Nucleus accumbens (tissue), 56 donors: Measurements from ENCODE around the gene ELMO3.

ENCODE experiments used
- DNase-seq, 56 donors: peaks; one replicate each; lab custom pipeline; 2025; lab: John Stamatoyannopoulos, UW

The ELMO3 gene

DNA sequence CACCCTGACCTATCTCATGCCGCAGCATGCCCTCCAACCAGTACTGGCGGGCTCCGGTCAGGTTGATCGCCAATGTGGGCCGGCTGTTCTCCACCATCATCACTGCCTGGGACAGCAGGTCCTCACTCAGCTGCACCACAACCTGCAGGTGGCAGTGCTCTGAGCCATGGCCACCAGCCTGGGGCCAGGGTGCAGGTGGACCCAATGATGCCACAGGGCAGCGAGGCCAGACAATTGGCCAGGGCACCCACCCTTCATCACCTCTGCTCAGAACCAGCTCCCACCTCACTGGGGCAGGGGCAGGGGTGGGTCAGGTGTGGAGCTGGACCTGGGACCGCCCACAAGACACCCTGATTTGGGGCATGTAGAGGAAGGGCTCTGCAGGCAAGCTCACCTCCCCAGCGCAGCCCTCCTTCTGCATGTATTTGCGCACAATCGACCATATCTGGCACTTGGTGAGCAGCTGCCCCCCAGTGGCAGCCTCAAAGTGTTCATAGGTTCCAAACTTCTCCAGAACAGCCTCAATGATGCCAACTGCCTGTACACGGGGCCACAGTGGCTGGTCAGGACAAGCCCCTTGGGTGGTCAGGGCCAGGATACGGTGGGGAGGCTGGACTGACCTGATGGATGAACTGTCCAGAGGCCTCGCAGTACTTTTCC lies 19.4 kb upstream of the ELMO3 start:
- DNase-seq, result no peak

GRCh38 chr16:67180166-67180565 lies 18.8 kb upstream of the ELMO3 start:
- DNase-seq, result no peak

- no peak for DNase-seq
Measured at GRCh38 chr16:67181346-67181745, 17.6 kb upstream of the ELMO3 start.

DNA sequence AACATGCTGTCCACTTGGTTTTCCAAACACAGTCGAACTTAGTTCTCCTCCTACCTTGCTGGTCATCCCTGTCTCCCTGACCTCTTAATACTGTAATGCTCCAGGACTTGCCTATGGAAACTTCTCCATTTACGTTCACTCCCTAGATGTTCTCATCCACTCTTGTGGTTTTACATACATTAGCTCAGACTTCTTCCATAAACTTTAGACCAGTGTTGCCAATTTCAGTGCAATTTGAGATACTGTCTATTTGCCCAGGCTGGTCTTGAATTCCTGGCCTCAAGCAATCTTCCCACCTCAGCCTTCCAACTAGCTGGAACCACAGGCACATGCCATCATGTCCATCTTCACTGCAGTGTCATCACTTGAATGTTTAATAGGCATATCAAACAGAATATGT lies 16.6 kb upstream of the ELMO3 start:
- no peak for DNase-seq

DNA sequence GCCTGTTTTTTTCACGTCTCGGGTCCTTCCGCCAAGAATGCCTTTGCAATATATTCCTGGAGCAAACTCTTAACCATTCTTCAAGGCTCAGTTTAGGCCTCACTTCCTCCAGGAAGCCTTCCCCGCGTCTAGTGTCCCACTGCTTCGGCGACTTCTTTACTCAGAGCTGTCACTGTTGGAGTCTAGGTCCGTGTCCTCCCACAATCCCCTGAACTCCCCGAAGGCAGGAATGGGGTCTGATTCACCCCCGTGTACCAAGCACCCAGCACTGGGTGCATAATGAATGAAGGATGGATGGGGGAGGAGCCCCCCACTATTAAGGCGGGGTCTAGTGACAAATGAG lies 15.7 kb upstream of the ELMO3 start:
- DNase-seq, result no peak

GRCh38 chr16:67183627-67184452 lies 15.1 kb upstream of the ELMO3 start, which contains the start of gene MATCAP1:
Gene MATCAP1, minus strand, starts transcription at chr16:67183963. Its CDS starts 3,353 bp downstream, at chr16:67180610.
- DNase-seq, result peak; percentile 79 to 97 (median 93)

DNA sequence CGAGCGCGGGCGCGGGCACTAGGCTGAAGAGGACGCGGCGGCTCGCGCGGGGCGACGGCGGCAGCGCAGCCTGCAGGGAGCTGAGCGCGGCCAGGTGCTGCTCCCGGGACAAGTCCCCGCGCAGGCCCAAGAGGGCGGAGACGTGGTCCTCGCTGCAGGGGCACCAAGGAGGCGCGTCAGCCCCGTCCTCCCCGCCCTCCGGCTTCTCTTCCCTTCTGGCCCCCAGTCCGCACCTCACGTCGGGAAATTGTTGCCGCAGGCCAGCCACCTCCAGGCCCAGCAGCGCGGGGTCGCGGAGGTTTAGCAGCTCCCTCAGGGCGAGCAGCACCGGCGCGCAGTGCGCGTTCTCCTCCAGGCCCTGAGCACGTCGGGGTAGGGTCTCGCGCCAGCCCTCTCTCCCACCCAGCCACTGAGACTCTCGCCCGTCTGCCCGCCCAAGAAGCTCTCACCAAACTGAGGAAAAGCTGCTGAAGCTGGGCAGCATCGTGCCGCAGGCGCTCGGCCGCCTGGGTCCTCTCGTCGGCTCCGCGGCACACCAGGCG lies 14.4 kb upstream of the ELMO3 start:
- DNase-seq, result peak in 1 of 56 donors; percentile 75

DNA sequence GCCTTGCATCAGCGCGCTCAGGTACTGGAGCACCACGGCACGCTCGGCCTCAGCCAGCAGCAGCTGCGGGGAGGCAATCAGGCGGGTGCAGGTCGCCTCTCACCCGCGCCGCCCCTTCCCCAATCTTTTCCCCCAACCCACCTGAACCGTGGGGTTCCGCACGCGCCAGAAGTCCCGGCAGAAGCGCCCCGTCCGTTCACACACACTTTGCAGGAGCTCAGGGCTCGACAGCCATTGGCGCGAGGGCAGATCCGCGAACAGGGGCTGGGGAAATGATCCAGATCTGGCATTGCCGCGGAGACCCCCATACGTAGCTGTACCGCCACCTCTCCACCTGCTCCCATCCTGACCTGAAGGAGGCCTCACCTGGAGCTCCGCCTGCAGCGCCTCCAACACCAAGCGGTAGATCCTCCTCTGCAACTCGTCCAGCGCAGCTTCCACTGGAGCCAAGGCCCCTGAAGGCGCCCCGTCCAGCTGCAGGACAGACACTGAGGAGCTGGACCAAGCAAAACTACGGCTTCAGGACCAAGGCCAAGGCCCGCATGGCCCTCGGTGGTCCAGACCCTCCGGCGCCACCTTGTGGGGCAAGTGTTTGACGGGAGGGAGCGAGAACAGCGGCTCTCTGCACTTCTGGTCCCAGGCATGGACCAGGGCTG lies 13.8 kb upstream of the ELMO3 start:
- DNase-seq, result peak in 52 of 56 donors; percentile 14 to 91 (median 64)

DNA sequence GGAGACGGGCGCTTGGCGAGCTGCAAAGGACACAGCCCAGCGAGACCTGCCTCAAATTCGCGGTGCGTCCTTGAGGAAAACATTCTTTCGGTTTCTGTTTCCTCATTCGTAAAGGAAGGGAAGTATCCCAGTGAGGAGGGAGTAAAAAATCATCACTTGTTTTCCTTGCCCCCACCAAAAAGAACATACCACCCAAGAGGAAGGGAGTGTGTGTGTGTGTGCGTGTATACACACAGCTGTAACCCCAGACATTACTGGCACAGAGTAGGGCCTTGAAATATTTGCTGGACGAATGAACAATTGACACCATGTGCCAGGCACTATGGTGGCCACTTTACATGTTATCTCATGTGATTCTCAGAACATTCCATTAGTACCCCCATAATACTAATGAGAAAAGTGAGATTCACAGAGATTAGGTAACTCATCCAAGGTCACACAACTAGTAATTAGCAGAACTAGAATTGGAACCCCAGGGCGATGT lies 13.2 kb upstream of the ELMO3 start:
- DNase-seq, result no peak

DNA sequence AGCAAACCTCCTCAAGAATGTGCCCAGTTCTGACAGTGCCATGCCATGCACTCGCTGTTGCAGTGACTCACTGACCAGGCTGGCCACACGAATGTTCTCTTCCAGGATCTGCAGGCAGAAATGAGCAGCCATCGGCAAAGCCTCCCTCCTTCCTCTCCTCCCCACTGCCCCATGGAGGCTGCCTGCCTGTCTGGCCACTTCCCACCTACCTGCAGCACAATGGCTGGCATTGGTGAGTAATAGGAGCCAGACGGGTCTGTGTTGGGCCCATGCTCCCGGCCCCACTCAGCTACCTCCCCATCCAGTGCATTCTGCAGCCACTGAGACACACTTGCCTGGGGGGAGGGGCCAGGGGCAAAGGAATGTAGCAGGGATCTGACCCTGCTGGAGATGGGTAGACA lies 12.4 kb upstream of the ELMO3 start:
- no peak for DNase-seq

DNA sequence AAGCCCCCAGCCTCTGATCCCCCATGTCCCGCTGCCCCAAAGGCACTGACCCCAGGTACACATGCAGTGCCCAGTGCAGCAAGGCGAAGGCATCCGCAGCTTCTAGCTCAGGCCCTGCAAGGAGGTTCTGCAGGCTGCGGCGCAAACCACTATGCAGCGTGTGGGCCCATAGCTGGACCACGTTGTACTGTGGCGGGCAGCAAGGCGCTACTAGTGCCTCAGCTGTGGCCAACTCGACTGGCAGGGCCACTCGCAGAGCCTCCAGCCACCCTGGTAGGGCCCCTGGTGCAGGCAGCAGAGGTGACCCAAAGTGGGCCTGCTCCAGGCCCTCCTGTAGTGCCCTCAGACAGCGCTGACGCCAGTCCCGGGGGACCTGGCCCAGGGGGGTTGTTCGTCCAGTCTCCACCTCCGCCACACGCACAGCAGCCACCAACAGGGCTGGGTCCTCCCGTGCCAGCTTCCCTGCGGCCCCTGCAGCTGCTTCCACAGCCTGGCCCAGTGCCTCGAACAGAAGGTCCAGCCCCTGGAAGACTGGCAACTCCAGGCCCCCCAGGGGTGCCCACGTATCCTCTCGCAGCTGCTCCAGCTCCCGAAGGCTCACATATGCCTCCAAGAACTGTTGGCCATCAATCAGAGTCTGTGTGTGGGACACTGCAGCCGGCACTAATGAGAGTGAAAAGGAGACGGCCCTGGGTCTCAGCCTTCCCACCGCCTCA lies 11.6 kb upstream of the ELMO3 start:
- DNase-seq, result no peak

GRCh38 chr16:67188323-67188722 lies 10.6 kb upstream of the ELMO3 start:
- no peak for DNase-seq

DNA sequence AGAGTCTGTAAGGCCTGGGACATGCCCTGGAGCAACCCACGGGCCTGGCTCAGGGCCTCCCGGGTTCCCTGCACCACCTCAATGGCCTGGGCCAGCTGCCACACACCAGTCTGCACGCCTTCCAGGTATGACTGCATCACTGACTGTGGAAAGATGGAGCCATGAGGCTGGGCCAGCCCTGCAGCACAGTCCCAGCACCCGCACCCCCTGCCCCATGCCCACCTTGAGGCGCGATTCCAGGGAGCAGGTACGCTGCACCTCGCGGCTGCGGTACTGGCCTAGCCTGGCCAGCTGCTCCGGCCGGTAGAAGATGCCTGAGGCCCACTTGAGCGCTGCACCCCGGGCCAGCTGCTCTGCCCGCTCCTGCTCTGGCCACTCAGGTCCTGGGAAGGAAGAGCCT lies 10.1 kb upstream of the ELMO3 start:
- DNase-seq, result no peak

GRCh38 chr16:67190041-67190440 lies 8.9 kb upstream of the ELMO3 start, which contains the start of gene EXOC3L1:
Gene EXOC3L1, minus strand, starts transcription at chr16:67190136. Its CDS starts 460 bp downstream, at chr16:67189676.
- no peak for DNase-seq

GRCh38 chr16:67190448-67191399 lies 8.2 kb upstream of the ELMO3 start:
- DNase-seq, result no peak

DNA sequence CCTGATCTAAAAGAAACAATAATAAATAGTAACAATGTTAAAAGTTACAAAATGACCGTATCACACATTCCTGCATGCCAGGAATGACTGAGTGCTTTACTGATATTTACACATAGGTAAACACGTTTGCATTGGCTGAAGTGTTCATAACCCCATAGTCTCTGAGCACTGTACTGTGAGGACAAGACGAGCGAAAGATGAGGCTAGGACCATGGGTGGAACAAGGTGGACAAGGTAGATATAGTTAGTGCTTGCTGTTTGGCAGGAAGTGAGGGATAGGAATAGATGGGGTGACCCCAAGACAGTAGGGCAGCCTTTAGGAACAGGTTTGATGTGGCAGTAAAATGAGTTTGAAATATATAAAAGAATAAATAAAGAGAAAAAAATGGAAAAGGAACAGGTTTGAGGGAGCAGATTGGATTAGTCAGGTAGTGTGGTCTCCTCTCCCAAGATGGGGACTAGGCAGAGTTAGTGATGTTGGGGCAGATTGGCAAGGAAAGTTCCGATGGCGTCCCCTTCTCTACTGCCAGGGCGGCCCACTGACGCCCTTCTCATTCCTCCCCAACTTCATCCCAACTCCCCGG lies 7.4 kb upstream of the ELMO3 start:
- DNase-seq, result no peak

DNA sequence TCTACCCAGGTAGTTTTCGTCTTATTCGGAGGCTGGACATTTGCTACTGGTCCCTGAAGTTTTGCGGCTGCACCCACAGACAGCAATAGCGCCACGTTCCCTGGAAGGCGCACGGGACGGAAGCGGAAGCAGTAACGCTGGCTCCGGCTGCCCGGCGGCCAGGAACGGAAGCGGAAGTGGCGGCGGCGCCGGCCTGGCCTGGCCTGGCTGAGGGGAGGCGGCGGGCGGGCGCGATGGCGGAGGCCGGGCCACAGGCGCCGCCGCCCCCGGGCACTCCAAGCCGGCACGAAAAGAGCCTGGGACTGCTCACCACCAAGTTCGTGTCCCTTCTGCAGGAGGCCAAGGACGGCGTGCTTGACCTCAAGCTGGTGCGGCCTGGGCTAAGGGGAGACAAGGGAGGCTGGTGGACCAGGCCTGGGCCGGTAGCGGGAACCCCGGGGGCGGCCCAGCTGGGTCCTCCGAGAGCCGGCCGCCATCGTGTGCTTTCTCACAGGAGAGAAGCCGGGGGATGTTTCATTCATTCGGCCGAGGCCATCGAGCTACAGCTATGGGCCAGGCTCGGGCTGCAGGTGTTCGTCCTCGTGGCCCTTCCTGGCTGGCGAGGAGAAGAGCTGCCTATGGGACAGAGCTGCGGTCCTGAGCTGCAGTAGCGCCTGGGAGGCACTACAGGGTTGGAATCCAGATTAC lies 6.8 kb upstream of the ELMO3 start, which contains the start of gene E2F4:
TSS of gene E2F4 (plus strand) at position 161 of the 687 bp plus-strand sequence. CDS start at position 234, 73 bp downstream.
- DNase-seq, result peak; percentile 51 to 94 (median 87)

GRCh38 chr16:67192781-67193361 lies 6.1 kb upstream of the ELMO3 start:
- DNase-seq, result no peak
